Measurements from ENCODE around the gene INAVA.

GRCh38 chr1:200857804-200858203, 36.9 kb upstream of the INAVA start:
- TF ChIP-seq POLR2A (IDR thresholded peaks at IDR 0.05) (no peak), POLR2AphosphoS5 (IDR thresholded peaks at IDR 0.05; ENCODE audit: insufficient read depth in 1 of 2, low read depth in 1 of 2) (no peak), CTCF (IDR thresholded peaks at IDR 0.05) (no peak)
